Adrenal gland (tissue), 5 donors: ENCODE data around the gene HEPHL1.

Experiments used
- CTCF ChIP-seq, 6 experiments: fragments of 450-650 bp in 4 of 6; fragments of 200-600 bp in 2 of 6; sonication (generic) in 1 of 6; IDR thresholded peaks; 1 replicate in 5 of 6; 2 replicates in 1 of 6; pipeline versions ENCODE4 v1.5.1 to v1.8.0; 2016 to 2021; ENCODE audit warnings: antibody characterized with exemption in 6 of 6, mild to moderate bottlenecking in 2 of 6, moderate library complexity in 1 of 6
- POLR2A ChIP-seq, 2 donors: fragments of 450-650 bp; IDR thresholded peaks; one replicate each; pipeline ENCODE4 v1.6.1; 2017; ENCODE audit warnings: antibody characterized with exemption in 2 of 2, mild to moderate bottlenecking in 2 of 2, moderate library complexity in 1 of 2
- donor health status: DM: no; HTN: no; CAD: no.

GRCh38 chr11:94140154-94140655 lies 119.1 kb downstream of the HEPHL1 start:
- TF ChIP-seq CTCF (IDR thresholded peaks at IDR 0.05) (no peak), POLR2A (IDR thresholded peaks at IDR 0.05) (no peak)
